Fibroblast of mammary gland (primary cell): ENCODE measurements around the gene IVNS1ABP.

Experiments
- DNase-seq: peaks from one replicate; pipeline ENCODE4 v3.0.0-alpha.2; 2010; ENCODE audit warnings: low read depth
- H3K4me3 ChIP-seq: 2 replicates; pipeline ENCODE4 v1.5.1; 2011; ENCODE audit warnings: low read depth, mild to moderate bottlenecking, low read length, moderate library complexity; ENCODE audit not compliant: control insufficient read depth
- CTCF ChIP-seq: conservative IDR thresholded peaks from 2 replicates; pipeline ENCODE4 v1.5.1; 2011; ENCODE audit warnings: low read depth, low read length, inconsistent platforms; ENCODE audit not compliant: control insufficient read depth, insufficient read depth

IVNS1ABP gene

GRCh38 chr1:185312361-185313138, 4.5 kb downstream of the IVNS1ABP start:
- no peak for TF ChIP-seq CTCF
- no peak overlapping the region for H3K4me3 ChIP-seq
- DNase-seq: no peak

- H3K4me3 ChIP-seq: no peak overlapping the region
- DNase-seq: no peak
- TF ChIP-seq CTCF: no peak
Observed at GRCh38 chr1:185311589-185312225, 5.3 kb downstream of the IVNS1ABP start.

- no peak overlapping the region for H3K4me3 ChIP-seq
- no peak for DNase-seq
- no peak for TF ChIP-seq CTCF
Observed at GRCh38 chr1:185309566-185309965, 7.5 kb downstream of the IVNS1ABP start.

GRCh38 chr1:185308126-185308525, 8.9 kb downstream of the IVNS1ABP start:
- no peak overlapping the region for H3K4me3 ChIP-seq
- no peak for TF ChIP-seq CTCF
- no peak for DNase-seq

GRCh38 chr1:185305419-185305818, 11.6 kb downstream of the IVNS1ABP start:
- TF ChIP-seq CTCF: no peak

GRCh38 chr1:185300152-185300551, 16.9 kb downstream of the IVNS1ABP start:
- no peak for TF ChIP-seq CTCF
- no peak for DNase-seq

More at GRCh38 chr1:185305419-185305818, 11.6 kb downstream of the IVNS1ABP start:
- no peak for DNase-seq
- no peak overlapping the region for H3K4me3 ChIP-seq

More at GRCh38 chr1:185300152-185300551, 16.9 kb downstream of the IVNS1ABP start:
- no peak overlapping the region for H3K4me3 ChIP-seq
